ENCODE measurements around the gene ANKDD1B.

ANKDD1B gene

DNA sequence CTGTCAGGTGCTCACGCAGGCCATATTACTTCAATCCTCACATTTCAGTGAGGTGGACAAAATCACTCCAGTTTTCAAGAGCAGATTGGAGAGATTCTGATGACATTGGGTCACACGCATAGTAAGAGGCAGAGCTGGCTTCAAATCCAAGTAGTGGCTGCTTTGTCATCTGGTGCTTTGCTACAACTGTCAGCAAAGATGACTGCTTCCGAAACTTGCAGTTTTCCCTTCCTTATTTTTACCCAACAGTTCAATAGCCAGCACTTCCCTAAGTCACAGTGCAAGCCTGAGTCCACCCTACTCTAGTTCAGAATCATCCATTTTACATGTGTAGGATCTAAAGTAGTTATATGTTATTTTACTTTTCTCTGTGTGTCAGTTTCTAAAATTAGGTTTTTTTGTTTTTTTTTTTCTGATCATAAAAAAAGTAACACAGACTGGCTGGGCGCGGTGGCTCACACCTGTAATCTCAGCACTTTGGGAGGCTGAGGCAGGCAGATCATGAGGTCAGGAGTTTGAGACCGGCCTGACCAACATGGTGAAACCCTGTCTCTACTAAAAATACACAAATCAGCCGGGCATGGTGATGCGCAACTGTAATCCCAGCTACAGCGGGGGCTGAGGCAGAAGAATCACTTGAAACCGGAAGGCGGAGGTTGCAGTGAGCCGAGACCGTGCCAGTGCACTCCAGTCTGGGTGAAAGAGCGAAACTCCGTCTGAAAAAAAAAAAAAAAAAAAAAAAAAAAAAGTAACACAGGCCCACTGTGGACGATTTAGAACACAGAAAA lies 49.6 kb downstream of the ANKDD1B start:
- H3K4me3 ChIP-seq (replicated peaks; ENCODE audit: low read depth, low read length): no peak overlapping the region
- no peak for DNase-seq (ENCODE audit: extremely low read depth, low read depth)
- TF ChIP-seq, protein P1, sequence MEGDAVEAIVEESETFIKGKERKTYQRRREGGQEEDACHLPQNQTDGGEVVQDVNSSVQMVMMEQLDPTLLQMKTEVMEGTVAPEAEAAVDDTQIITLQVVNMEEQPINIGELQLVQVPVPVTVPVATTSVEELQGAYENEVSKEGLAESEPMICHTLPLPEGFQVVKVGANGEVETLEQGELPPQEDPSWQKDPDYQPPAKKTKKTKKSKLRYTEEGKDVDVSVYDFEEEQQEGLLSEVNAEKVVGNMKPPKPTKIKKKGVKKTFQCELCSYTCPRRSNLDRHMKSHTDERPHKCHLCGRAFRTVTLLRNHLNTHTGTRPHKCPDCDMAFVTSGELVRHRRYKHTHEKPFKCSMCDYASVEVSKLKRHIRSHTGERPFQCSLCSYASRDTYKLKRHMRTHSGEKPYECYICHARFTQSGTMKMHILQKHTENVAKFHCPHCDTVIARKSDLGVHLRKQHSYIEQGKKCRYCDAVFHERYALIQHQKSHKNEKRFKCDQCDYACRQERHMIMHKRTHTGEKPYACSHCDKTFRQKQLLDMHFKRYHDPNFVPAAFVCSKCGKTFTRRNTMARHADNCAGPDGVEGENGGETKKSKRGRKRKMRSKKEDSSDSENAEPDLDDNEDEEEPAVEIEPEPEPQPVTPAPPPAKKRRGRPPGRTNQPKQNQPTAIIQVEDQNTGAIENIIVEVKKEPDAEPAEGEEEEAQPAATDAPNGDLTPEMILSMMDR (IDR thresholded peaks at IDR 0.05; ENCODE audit: low read depth, low read length, missing control alignments): no peak

DNA sequence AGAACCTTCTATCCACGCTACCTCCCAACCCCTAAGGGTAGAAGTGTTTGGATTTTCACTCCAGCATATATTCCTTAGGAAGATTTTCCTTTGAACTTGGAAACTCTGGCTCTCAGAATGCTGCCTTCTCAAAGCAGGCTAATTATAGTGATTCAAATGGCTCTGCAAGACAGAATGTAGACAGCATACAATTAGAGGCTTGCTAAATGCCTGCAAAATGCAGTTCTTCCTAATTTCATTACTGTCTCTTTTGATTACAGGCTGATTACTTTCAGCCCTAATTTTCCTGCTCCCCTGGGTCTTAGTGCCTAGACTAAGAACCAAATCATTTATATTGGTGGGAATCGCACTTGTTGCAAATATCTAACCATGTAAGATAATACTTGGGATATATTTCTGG lies 50.8 kb downstream of the ANKDD1B start:
- H3K4me3 ChIP-seq (replicated peaks; ENCODE audit: low read depth, low read length): no peak overlapping the region
- TF ChIP-seq, protein P1 (IDR thresholded peaks at IDR 0.05; ENCODE audit: low read depth, low read length, missing control alignments): no peak
- DNase-seq (ENCODE audit: extremely low read depth, low read depth): no peak

DNA sequence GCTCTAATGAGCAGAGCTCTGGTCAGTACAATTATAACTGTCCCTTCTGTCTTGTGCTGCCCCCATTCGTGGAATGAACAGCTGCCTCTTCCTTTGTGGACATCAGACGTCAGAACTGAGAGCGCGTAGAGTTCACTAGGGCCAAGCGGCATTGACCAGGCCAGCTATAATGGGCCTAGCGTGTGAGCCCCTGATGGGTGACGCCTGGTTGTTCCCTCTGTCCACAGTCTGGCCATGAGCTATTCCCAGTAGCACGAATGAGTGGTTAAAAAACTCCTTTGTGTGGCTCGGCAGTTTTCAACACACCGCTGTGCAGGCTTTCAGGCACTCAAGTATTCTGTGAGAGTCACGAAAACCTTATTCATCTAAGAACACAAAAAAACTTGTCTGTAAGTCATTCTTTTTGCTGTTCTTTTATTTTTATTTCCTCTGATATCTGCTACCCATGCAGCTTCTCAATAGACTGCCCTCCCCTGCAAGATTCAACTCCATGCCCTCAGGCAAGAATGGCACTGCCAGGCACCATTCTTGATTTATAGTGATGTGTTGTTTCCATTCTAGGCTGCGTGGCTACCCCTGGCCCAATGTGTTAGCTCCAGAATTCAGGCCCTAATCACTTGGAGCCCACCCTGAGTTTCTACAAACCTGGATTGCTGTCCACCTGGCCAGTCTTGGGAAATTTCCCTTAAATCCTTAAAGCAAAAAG lies 52.5 kb downstream of the ANKDD1B start:
- DNase-seq (ENCODE audit: extremely low read depth, low read depth): no peak
- H3K4me3 ChIP-seq (replicated peaks; ENCODE audit: low read depth, low read length): no peak overlapping the region
- TF ChIP-seq, protein P1 (IDR thresholded peaks at IDR 0.05; ENCODE audit: low read depth, low read length, missing control alignments): no peak

DNA sequence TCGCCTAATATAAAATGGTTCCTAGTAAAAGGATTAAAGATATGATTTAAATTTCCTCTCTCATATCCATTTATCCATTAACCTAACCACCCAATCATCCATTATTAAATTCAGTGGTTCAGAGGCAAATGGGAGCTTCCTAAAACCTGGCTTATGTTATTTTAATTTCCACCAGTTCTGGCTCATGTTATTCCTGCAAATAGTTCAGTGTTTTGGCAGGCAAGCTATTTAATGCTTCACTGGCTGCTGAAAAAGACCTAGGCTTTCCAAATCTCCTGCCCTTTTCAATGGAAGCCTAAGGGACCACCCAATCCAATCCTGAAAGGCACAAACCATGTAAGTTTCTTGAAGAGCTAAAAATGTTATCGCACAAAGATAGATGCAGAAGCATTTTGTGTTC lies 53.7 kb downstream of the ANKDD1B start:
- TF ChIP-seq, protein P1 (IDR thresholded peaks at IDR 0.05; ENCODE audit: low read depth, low read length, missing control alignments): no peak
- no peak for DNase-seq (ENCODE audit: extremely low read depth, low read depth)
- no peak overlapping the region for H3K4me3 ChIP-seq (replicated peaks; ENCODE audit: low read depth, low read length)

DNA sequence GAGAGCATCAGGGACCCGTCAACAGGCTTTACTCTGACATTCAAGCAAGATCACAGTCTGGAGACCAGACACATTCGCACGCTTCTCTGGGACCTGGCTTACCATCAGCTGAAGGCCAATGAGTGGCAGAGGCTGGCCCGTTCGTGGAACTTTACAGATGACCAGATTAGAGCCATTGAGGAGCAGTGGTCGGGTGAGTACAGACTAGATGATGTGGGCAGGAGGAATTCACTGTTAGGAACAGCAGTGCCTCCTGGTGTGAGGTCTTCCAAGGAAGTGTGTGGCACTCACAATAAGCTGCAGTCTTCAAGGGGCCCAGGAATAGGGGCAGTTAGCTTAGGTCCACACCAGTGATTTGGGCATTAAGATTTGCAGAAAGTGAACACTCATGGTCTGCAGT lies 55.5 kb downstream of the ANKDD1B start:
- TF ChIP-seq, protein P1 (IDR thresholded peaks at IDR 0.05; ENCODE audit: low read depth, low read length, missing control alignments): peak; percentile 14
- H3K4me3 ChIP-seq (replicated peaks; ENCODE audit: low read depth, low read length): no peak overlapping the region
- no peak for DNase-seq (ENCODE audit: extremely low read depth, low read depth)

DNA sequence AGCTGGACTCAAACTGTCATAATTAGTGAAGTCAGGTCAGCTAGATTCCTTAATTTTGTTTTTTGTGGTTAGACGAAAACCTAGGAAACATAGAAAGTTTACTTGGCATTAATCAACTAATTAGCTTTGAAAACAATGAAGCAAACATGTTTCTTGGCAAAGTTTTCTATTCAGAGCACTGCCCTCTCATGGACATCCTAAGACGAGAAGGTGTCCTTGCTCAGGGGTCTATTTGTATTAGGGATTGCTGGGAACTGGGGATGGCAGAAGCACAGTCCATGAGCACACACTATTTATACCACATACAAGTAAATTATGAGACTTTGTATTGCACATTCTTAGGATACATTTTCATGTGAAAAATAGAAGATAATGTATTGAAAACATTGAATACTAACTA lies 56.3 kb downstream of the ANKDD1B start:
- TF ChIP-seq, protein P1 (IDR thresholded peaks at IDR 0.05; ENCODE audit: low read depth, low read length, missing control alignments): peak; percentile 12
- DNase-seq (ENCODE audit: extremely low read depth, low read depth): no peak
- no peak overlapping the region for H3K4me3 ChIP-seq (replicated peaks; ENCODE audit: low read depth, low read length)

Measured in HFF-Myc (cell line).